PC-3 (cell line): ENCODE results near the gene ADAMTS3.

ENCODE experiments used
- CTCF ChIP-seq: fragments of 300-600 bp; sonication (generic); conservative IDR thresholded peaks from 2 replicates; pipeline ENCODE4 v1.5.1; 2017; ENCODE audit warnings: antibody characterized with exemption, low read depth, mild to moderate bottlenecking, low read length
- EZH2 ChIP-seq: fragments of 300-600 bp; sonication (generic); IDR thresholded peaks from one replicate; pipeline ENCODE4 v1.6.1; 2017; ENCODE audit warnings: antibody characterized with exemption, mild to moderate bottlenecking, low read length; ENCODE audit not compliant: unreplicated experiment

- TF ChIP-seq CTCF (no peak), EZH2 (no peak)
Observed at GRCh38 chr4:72577211-72577610, 8.2 kb upstream of the ADAMTS3 start.
